Measurements from ENCODE around the gene RPS18. TPM values are rescaled to one million over a fixed set of nuclear protein-coding genes. Genes with fewer than 3 reads are reported as not detected.

Gene RPS18
- total and polyA plus RNA-seq, 2 of the 13 experiments (the other 11 are each of a cell fraction or from before 2014, with no cell fraction given): 3,896 to 5,806 TPM

- no peak for TF ChIP-seq AFF4 (CRISPR knock-in tag; IDR thresholded peaks at IDR 0.05)
- TF ChIP-seq ZNF142 (CRISPR knock-in tag; IDR thresholded peaks at IDR 0.05): no peak
- no peak for TF ChIP-seq ZBTB44 (CRISPR knock-in tag; IDR thresholded peaks at IDR 0.05)
- TF ChIP-seq ZNF740 (CRISPR knock-in tag; IDR thresholded peaks at IDR 0.05): no peak
- no peak for TF ChIP-seq ZNF256 (CRISPR knock-in tag; conservative IDR thresholded peaks at IDR 0.05)
- no peak for TF ChIP-seq ZNF12 (CRISPR knock-in tag; IDR thresholded peaks at IDR 0.05)
- no peak for TF ChIP-seq ZNF709 (CRISPR knock-in tag; IDR thresholded peaks at IDR 0.05)
- TF ChIP-seq MYNN (CRISPR knock-in tag; IDR thresholded peaks at IDR 0.05; ENCODE audit: low read depth): no peak
- TF ChIP-seq TCF7L2 (IDR thresholded peaks at IDR 0.05; ENCODE audit: low read depth, low read length): no peak
- no peak for TF ChIP-seq ZBTB3 (CRISPR knock-in tag; IDR thresholded peaks at IDR 0.05; ENCODE audit: borderline replicate concordance, low read depth)
- TF ChIP-seq ATF2 (CRISPR knock-in tag; IDR thresholded peaks at IDR 0.05): no peak
- TF ChIP-seq ZNF138 (CRISPR knock-in tag; IDR thresholded peaks at IDR 0.05; ENCODE audit: low read depth): 0 out of 2 replicates have a peak, but pooled peaks have one; percentile 14
- no peak for TF ChIP-seq ZNF296 (CRISPR knock-in tag; conservative IDR thresholded peaks at IDR 0.05)
- no peak for TF ChIP-seq ZNF281 (CRISPR knock-in tag; IDR thresholded peaks at IDR 0.05; ENCODE audit: borderline replicate concordance)
These were observed 51.7 kb downstream of the RPS18 start (continued) for GRCh38 chr6:33323623-33323948.

Measured in HepG2 (cell line).